Skeletal muscle tissue (tissue), 4 donors: ENCODE data around the gene AGPS. TPM values are rescaled to one million over a fixed set of nuclear protein-coding genes. Genes with fewer than 3 reads are reported as not detected.
A peak's percentile ranks its signal among the peaks of the same experiment; 100 is the strongest.

Source experiments
- H3K27ac ChIP-seq: one replicate; pipeline ENCODE4 v1.7.0; 2013; ENCODE audit warnings: mild to moderate bottlenecking, low read depth, low read length, inconsistent platforms
- H3K27me3 ChIP-seq, 3 donors: one replicate each; pipeline ENCODE4 v1.7.0; 2013; ENCODE audit warnings: low read length in 3 of 3; ENCODE audit not compliant: control insufficient read depth in 3 of 3, insufficient read depth in 3 of 3
- H3K36me3 ChIP-seq, 3 donors: one replicate each; pipeline ENCODE4 v1.7.0; 2013; ENCODE audit warnings: low read length in 3 of 3; ENCODE audit not compliant: control insufficient read depth in 3 of 3, insufficient read depth in 3 of 3
- H3K4me1 ChIP-seq, 3 donors: one replicate each; pipeline ENCODE4 v1.7.0; 2013; ENCODE audit warnings: low read length in 3 of 3, mild to moderate bottlenecking in 3 of 3; ENCODE audit not compliant: control insufficient read depth in 3 of 3, insufficient read depth in 3 of 3
- H3K4me3 ChIP-seq, 3 donors: one replicate each; pipeline ENCODE4 v1.7.0; 2013; ENCODE audit warnings: low read length in 3 of 3
- H3K9ac ChIP-seq, 3 donors: one replicate each; pipeline ENCODE4 v1.7.0; 2013; ENCODE audit warnings: low read length in 3 of 3, mild to moderate bottlenecking in 3 of 3, moderate library complexity in 2 of 3, low read depth in 1 of 3
- H3K9me3 ChIP-seq, 3 donors: one replicate each; pipeline ENCODE4 v1.7.0; 2013; ENCODE audit warnings: low read length in 3 of 3; ENCODE audit not compliant: control insufficient read depth in 3 of 3
- total RNA-seq: library from RNA; depleted of rRNA; stranded (reverse); fragments of >200 nt; gene quantifications from one replicate; pipeline ENCODE4 v1.2.3, GENCODE V29; 2014
- donor health status: Osteomylitis.

Gene AGPS
- total RNA-seq, 1 donor from 2014 or later = 29.7 TPM

GRCh38 chr2:177584030-177584692 lies 191.6 kb downstream of the AGPS start:
- Histone ChIP-seq H3K9ac (no peak overlapping the region), H3K4me3 (no peak overlapping the region), H3K27me3 (no peaks in the 10 kb centered on the region), H3K36me3 (no peaks in the 10 kb centered on the region), H3K4me1 (peaks cover 2 to 10% (median 8%) of the 10 kb centered on the region in 3 donors), H3K9me3 (no peaks in the 10 kb centered on the region), H3K27ac (no peak overlapping the region)

DNA sequence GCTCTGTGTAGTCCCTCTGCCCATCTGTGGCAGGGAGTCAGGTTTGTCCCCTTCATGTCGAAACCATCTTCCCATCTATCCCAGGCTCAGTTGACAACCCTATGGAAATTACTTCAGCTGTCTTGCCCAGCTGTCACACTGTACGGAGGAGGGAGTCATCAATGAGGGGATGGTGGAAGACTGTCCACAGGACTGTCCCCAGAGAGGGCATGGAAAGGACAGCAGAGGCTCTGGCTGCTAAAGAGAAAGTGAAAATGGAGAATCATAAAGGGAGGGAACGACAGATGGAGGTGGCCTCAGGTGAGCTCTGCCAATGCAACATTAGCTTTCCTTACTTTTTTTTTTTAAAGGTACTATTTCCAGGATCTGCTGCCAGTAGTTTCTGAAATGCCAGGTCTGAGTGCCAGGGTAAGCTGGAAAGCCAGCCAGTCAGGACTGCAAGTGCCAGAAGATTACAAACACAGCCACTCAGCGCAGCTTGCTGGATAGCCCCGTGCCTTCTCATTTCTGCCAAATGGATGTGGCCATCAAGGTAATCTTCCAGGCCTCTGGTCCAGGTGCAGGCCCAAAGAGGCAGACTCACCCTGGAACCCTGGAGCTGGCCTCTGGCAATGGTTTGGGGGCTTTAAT lies 192.8 kb downstream of the AGPS start:
- H3K4me3 ChIP-seq = peak overlapping the region; percentile 30 to 49 (median 34)
- no peaks in the 10 kb centered on the region for H3K27me3 ChIP-seq
- no peaks in the 10 kb centered on the region for H3K36me3 ChIP-seq
- peaks cover 2 to 10% (median 8%) of the 10 kb centered on the region in 3 donors for H3K4me1 ChIP-seq
- no peaks in the 10 kb centered on the region for H3K9me3 ChIP-seq
- H3K9ac ChIP-seq = peak overlapping the region in 1 of 3 donors; percentile 16
- H3K27ac ChIP-seq = no peak overlapping the region

DNA sequence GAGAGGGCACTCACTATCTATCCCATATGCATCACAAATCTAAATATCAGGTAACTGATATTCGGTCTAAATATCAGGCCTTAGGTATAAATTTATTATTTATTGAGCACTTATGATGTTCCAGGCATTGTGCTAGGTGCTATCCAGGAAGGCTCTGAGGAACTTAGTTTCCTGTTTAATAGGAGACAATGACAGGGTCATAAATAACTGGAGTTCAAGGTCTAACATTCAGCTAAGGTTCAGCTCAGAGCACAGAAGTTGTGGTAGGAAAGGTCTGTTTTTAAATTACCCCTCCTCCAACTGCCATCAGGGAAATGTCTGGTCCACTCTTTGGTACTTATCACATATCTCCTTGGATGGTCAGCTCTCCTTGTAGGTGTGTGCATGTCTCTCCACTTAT lies 193.6 kb downstream of the AGPS start:
- H3K27me3 ChIP-seq = no peaks in the 10 kb centered on the region
- no peak overlapping the region for H3K27ac ChIP-seq
- no peak overlapping the region for H3K9ac ChIP-seq
- H3K4me3 ChIP-seq = no peak overlapping the region
- H3K9me3 ChIP-seq = no peaks in the 10 kb centered on the region
- H3K4me1 ChIP-seq = peaks cover 2 to 10% (median 8%) of the 10 kb centered on the region in 3 donors
- H3K36me3 ChIP-seq = no peaks in the 10 kb centered on the region

GRCh38 chr2:177587371-177587770 lies 194.8 kb downstream of the AGPS start:
- peaks cover 2 to 10% (median 8%) of the 10 kb centered on the region in 3 donors for H3K4me1 ChIP-seq

GRCh38 chr2:177588671-177589070 lies 196.1 kb downstream of the AGPS start:
- Histone ChIP-seq H3K9ac (no peak overlapping the region), H3K27me3 (no peaks in the 10 kb centered on the region)

More at GRCh38 chr2:177587371-177587770, 194.8 kb downstream of the AGPS start:
- no peaks in the 10 kb centered on the region for H3K36me3 ChIP-seq
- H3K9me3 ChIP-seq = no peaks in the 10 kb centered on the region
- H3K27me3 ChIP-seq = no peaks in the 10 kb centered on the region
- no peak overlapping the region for H3K27ac ChIP-seq
- no peak overlapping the region for H3K4me3 ChIP-seq
- H3K9ac ChIP-seq = no peak overlapping the region

GRCh38 chr2:177589186-177589585 lies 196.6 kb downstream of the AGPS start:
- Histone ChIP-seq H3K36me3 (no peaks in the 10 kb centered on the region), H3K9me3 (no peaks in the 10 kb centered on the region), H3K4me3 (no peak overlapping the region), H3K4me1 (peaks cover 2 to 10% (median 8%) of the 10 kb centered on the region in 3 donors), H3K27ac (no peak overlapping the region), H3K27me3 (no peaks in the 10 kb centered on the region), H3K9ac (no peak overlapping the region)

More at GRCh38 chr2:177588671-177589070, 196.1 kb downstream of the AGPS start:
- H3K27ac ChIP-seq = no peak overlapping the region
- H3K4me3 ChIP-seq = no peak overlapping the region
- H3K36me3 ChIP-seq = no peaks in the 10 kb centered on the region
- no peaks in the 10 kb centered on the region for H3K9me3 ChIP-seq
- peaks cover 2 to 10% (median 8%) of the 10 kb centered on the region in 3 donors for H3K4me1 ChIP-seq

GRCh38 chr2:177592397-177592796 lies 199.8 kb downstream of the AGPS start:
- Histone ChIP-seq H3K36me3 (no peaks in the 10 kb centered on the region), H3K4me3 (no peak overlapping the region), H3K9me3 (no peaks in the 10 kb centered on the region), H3K27me3 (no peaks in the 10 kb centered on the region), H3K27ac (no peak overlapping the region), H3K9ac (no peak overlapping the region), H3K4me1 (no peaks in the 10 kb centered on the region)

GRCh38 chr2:177592945-177593344 lies 200.4 kb downstream of the AGPS start:
- Histone ChIP-seq H3K4me3 (no peak overlapping the region), H3K4me1 (peaks cover 2 to 4% (median 2%) of the 10 kb centered on the region in 3 donors), H3K9me3 (no peaks in the 10 kb centered on the region), H3K27ac (no peak overlapping the region), H3K9ac (no peak overlapping the region), H3K27me3 (no peaks in the 10 kb centered on the region), H3K36me3 (no peaks in the 10 kb centered on the region)

DNA sequence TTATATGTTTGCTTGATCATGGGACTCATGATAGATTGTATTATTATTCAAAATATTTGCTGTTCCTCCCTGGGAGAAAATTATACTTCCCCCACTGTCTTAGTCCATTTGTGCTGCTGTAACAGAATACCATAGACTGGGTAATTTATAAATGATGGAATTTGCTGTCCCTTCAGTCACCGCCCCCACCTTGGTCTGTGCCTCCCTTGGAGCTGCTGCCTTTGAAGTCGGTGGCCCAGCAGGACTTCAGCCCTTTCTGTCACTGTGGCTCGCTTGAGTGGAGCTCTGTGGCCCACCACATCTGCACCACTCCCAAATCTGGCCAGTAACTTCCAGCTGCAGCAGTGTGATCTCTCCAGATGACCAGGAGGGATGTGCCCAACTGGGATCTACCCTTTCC lies 200.8 kb downstream of the AGPS start:
- no peaks in the 10 kb centered on the region for H3K36me3 ChIP-seq
- no peaks in the 10 kb centered on the region for H3K9me3 ChIP-seq
- peaks cover 5 to 7% (median 6%) of the 10 kb centered on the region in 3 donors for H3K4me1 ChIP-seq
- H3K4me3 ChIP-seq = no peak overlapping the region
- no peaks in the 10 kb centered on the region for H3K27me3 ChIP-seq
- H3K9ac ChIP-seq = no peak overlapping the region
- H3K27ac ChIP-seq = no peak overlapping the region
